ENCODE data around the gene RECQL.
A peak's percentile ranks its signal among the peaks of the same experiment; 100 is the strongest.

The RECQL gene

GRCh38 chr12:21541773-21542172 is 40.3 kb upstream of the RECQL start:
- H3K4me3 ChIP-seq (ENCODE audit: low read depth, low read length), result no peak overlapping the region
- DNase-seq (ENCODE audit: low read depth), result no peak
- TF ChIP-seq, protein P1, sequence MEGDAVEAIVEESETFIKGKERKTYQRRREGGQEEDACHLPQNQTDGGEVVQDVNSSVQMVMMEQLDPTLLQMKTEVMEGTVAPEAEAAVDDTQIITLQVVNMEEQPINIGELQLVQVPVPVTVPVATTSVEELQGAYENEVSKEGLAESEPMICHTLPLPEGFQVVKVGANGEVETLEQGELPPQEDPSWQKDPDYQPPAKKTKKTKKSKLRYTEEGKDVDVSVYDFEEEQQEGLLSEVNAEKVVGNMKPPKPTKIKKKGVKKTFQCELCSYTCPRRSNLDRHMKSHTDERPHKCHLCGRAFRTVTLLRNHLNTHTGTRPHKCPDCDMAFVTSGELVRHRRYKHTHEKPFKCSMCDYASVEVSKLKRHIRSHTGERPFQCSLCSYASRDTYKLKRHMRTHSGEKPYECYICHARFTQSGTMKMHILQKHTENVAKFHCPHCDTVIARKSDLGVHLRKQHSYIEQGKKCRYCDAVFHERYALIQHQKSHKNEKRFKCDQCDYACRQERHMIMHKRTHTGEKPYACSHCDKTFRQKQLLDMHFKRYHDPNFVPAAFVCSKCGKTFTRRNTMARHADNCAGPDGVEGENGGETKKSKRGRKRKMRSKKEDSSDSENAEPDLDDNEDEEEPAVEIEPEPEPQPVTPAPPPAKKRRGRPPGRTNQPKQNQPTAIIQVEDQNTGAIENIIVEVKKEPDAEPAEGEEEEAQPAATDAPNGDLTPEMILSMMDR (IDR thresholded peaks at IDR 0.05; ENCODE audit: low read depth, low read length, missing control alignments), result no peak

DNA sequence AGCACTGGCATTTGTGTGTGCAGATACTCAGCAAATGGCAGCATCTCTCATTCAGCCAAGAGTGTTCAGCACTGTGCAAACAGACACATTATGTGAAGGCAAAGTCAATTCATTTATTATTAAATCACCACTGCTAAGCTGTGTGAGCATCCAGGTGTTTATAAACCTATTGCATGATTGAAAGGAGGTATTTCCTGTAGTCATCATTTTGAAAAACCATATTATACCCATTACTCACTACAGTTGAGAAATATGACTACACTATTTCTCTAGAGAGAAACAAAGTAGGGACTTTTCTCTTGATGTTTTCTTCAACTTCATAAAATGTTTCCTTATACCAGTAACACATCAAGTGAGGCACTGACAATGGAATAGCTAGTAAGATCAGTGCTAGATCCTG is 38.4 kb upstream of the RECQL start:
- no peak overlapping the region for H3K4me3 ChIP-seq (ENCODE audit: low read depth, low read length)
- TF ChIP-seq, protein P1 (IDR thresholded peaks at IDR 0.05; ENCODE audit: low read depth, low read length, missing control alignments), result no peak
- DNase-seq (ENCODE audit: low read depth), result no peak

- TF ChIP-seq, protein P1 (IDR thresholded peaks at IDR 0.05; ENCODE audit: low read depth, low read length, missing control alignments), result no peak
- no peak for DNase-seq (ENCODE audit: low read depth)
- H3K4me3 ChIP-seq (ENCODE audit: low read depth, low read length), result no peak overlapping the region
Observed at GRCh38 chr12:21538061-21538653, 36.7 kb upstream of the RECQL start.

GRCh38 chr12:21529456-21529855 is 28.0 kb upstream of the RECQL start:
- no peak for DNase-seq (ENCODE audit: low read depth)
- no peak overlapping the region for H3K4me3 ChIP-seq (ENCODE audit: low read depth, low read length)
- TF ChIP-seq, protein P1 (IDR thresholded peaks at IDR 0.05; ENCODE audit: low read depth, low read length, missing control alignments), result no peak

DNA sequence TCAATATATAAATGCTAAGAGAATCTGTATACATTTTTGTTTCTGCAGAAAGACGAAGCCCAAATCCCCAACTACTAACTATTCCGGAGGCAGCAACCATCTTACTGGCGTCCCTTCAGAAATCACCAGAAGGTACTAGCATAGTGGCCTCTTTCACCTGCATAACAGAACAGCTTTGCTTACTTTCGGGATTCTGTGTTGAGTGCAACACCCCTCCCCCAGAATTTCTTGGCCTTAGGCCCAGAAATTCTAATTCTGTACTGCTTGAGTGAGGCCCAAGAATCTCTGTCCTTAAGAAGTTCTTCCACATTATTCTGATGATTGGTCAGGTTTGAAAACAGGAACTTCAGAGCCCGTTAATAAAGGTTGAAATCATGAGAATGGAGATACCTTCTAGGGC is 27.5 kb upstream of the RECQL start:
- H3K4me3 ChIP-seq (ENCODE audit: low read depth, low read length), result no peak overlapping the region
- DNase-seq (ENCODE audit: low read depth), result no peak
- TF ChIP-seq, protein P1 (IDR thresholded peaks at IDR 0.05; ENCODE audit: low read depth, low read length, missing control alignments), result no peak

DNA sequence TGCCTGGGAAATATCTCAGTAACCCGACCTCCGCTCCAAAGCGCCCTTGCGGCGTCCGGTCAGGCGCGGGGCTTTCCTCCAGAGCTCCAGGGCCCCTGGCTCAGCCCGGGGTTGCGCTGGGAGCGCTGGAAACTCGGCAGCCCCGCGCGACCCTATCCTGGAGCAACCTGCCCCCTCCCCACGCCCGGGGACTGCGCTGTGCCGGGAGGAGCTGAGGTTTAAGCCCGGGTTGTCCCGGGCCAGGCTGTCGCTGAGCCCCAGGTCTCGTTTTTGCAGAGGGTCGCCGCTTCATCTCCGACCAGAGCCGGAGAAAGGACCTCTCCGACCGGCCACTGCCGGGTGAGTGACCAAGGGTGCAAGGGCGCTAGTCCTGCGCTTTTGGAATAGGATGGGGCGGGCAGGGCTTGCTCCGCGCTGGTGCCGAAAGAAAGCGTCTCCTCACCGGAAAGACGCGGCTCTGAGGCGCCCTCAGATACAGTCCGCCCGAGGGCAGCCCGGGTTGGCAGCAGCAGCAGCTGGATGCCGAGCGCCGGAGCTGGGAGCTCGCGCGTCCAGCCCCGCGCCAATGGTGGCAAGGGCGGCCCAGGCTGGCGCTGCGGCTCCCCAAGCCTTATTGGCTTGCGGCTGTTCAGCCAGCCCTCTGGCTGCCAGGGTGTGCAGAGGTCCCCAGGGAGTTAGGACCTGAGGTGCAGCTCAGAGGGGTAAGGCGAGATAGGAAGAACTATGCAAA is 26.2 kb upstream of the RECQL start:
- TF ChIP-seq, protein P1 (IDR thresholded peaks at IDR 0.05; ENCODE audit: low read depth, low read length, missing control alignments), result no peak
- H3K4me3 ChIP-seq (ENCODE audit: low read depth, low read length), result peak overlapping the region; percentile 54
- DNase-seq (ENCODE audit: low read depth), result peak; percentile 39

Measured in GM12864 (cell line).